Measurements from ENCODE around the gene AMH. TPM values are rescaled to one million over a fixed set of nuclear protein-coding genes. Genes with fewer than 3 reads are reported as not detected.
A peak's percentile ranks its signal among the peaks of the same experiment; 100 is the strongest.

AMH gene
- total RNA-seq, 3 donors from 2014 or later, result 2.7 to 5.1 (median 3.8) TPM

- TF ChIP-seq CTCF (IDR thresholded peaks at IDR 0.05), result peak; percentile 21
- intact Hi-C loops (cut with DNase I, micrococcal nuclease), result loop anchor here (5.0 to 10.0 kb wide), 2 partner anchors 32 to 115 kb away; partner anchors contain the start of genes AP3D1 (in 1 of the 2), PLEKHJ1 (in 1 of the 2) and SF3A2 (in 1 of the 2)
- DNase-seq (peak; percentile 98 to 99 (median 99)), ATAC-seq (peak; percentile 87)
- no peaks in the 10 kb centered on the region for H3K36me3 ChIP-seq (ENCODE audit: low read depth)
- H3K9me3 ChIP-seq, result no peaks in the 10 kb centered on the region
- H3K4me1 ChIP-seq (ENCODE audit: low read depth), result peaks cover 38% of the 10 kb centered on the region
- H3K4me3 ChIP-seq, result peak overlapping the region; percentile 94
These were observed 20.4 kb downstream of the AMH start for GRCh38 chr19:2269244-2270156.

GRCh38 chr19:2270157-2270422 is 21.0 kb downstream of the AMH start:
- Histone ChIP-seq H3K9me3 (no peaks in the 10 kb centered on the region), H3K36me3 (ENCODE audit: low read depth) (no peaks in the 10 kb centered on the region), H3K4me1 (ENCODE audit: low read depth) (peaks cover 41% of the 10 kb centered on the region), H3K4me3 (peak overlapping the region; percentile 94)
- peak; percentile 2 for ATAC-seq
- TF ChIP-seq CTCF (IDR thresholded peaks at IDR 0.05), result no peak
- DNase-seq, result peak; percentile 57 to 83 (median 70)
- intact Hi-C loops (cut with DNase I, micrococcal nuclease), result loop anchor here (5.0 to 10.0 kb wide), 2 partner anchors 33 to 115 kb away; partner anchors contain the start of genes AP3D1 (in 1 of the 2), PLEKHJ1 (in 1 of the 2) and SF3A2 (in 1 of the 2)

GRCh38 chr19:2270423-2271233 is 21.5 kb downstream of the AMH start:
- peaks cover 46% of the 10 kb centered on the region for H3K4me1 ChIP-seq (ENCODE audit: low read depth)
- TF ChIP-seq CTCF (IDR thresholded peaks at IDR 0.05), result no peak
- peak; percentile 29 for ATAC-seq

GRCh38 chr19:2271234-2272103 is 22.3 kb downstream of the AMH start:
- H3K4me1 ChIP-seq (ENCODE audit: low read depth), result peaks cover 51% of the 10 kb centered on the region
- intact Hi-C loops (cut with DNase I, micrococcal nuclease), result loop anchor here (5.0 to 10.0 kb wide), 2 partner anchors 34 to 117 kb away; partner anchors contain the start of genes AP3D1 (in 1 of the 2), PLEKHJ1 (in 1 of the 2) and SF3A2 (in 1 of the 2)

More at GRCh38 chr19:2270423-2271233, 21.5 kb downstream of the AMH start:
- Histone ChIP-seq H3K9me3 (no peaks in the 10 kb centered on the region), H3K4me3 (peak overlapping the region; percentile 94), H3K36me3 (ENCODE audit: low read depth) (no peaks in the 10 kb centered on the region)
- peak; percentile 76 to 89 (median 86) for DNase-seq
- intact Hi-C loops (cut with DNase I, micrococcal nuclease), result loop anchor here (5.0 to 10.0 kb wide), 2 partner anchors 33 to 116 kb away; partner anchors contain the start of genes AP3D1 (in 1 of the 2), PLEKHJ1 (in 1 of the 2) and SF3A2 (in 1 of the 2)

More at GRCh38 chr19:2271234-2272103, 22.3 kb downstream of the AMH start:
- DNase-seq, result peak in 2 of 3 donors; percentile 49 to 57
- H3K4me3 ChIP-seq, result peak overlapping the region; percentile 94
- H3K9me3 ChIP-seq, result no peaks in the 10 kb centered on the region
- ATAC-seq, result no peak
- TF ChIP-seq CTCF (IDR thresholded peaks at IDR 0.05), result no peak
- H3K36me3 ChIP-seq (ENCODE audit: low read depth), result no peaks in the 10 kb centered on the region
